Loucy (cell line): ENCODE results near the gene GRID1.

Experiments
- EZH2phosphoT487 ChIP-seq: fragments of 200-600 bp; IDR thresholded peaks from 2 replicates; pipeline ENCODE4 v1.6.1; 2018; ENCODE audit warnings: antibody characterized with exemption, mild to moderate bottlenecking, moderate library complexity, borderline replicate concordance
- TF ChIP-seq, protein P1 (sequence below): fragments of 200-600 bp; sonication (generic); conservative IDR thresholded peaks from 2 replicates; pipeline ENCODE4 v1.5.1; 2014; ENCODE audit warnings: mild to moderate bottlenecking, antibody characterized with exemption, low read length

DNA sequence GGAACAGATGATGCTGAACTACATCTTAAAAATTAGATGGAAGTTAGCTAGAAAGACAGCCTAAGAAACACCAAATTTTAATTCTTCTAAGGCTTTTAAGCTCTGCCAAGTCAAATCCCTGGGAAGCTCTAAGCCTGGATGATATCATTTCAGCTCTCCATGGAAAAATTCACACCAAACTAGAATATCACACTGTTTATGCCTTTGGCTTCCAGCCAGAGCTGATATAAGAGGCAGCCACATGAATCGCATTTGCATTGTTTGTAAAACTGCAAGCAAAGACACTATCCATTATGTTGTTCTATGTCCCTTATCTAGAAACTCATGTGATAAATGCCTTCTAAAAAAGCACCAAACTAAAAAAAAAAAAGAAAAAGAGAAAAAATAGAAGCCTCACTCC lies 430.4 kb downstream of the GRID1 start:
- TF ChIP-seq, protein P1, sequence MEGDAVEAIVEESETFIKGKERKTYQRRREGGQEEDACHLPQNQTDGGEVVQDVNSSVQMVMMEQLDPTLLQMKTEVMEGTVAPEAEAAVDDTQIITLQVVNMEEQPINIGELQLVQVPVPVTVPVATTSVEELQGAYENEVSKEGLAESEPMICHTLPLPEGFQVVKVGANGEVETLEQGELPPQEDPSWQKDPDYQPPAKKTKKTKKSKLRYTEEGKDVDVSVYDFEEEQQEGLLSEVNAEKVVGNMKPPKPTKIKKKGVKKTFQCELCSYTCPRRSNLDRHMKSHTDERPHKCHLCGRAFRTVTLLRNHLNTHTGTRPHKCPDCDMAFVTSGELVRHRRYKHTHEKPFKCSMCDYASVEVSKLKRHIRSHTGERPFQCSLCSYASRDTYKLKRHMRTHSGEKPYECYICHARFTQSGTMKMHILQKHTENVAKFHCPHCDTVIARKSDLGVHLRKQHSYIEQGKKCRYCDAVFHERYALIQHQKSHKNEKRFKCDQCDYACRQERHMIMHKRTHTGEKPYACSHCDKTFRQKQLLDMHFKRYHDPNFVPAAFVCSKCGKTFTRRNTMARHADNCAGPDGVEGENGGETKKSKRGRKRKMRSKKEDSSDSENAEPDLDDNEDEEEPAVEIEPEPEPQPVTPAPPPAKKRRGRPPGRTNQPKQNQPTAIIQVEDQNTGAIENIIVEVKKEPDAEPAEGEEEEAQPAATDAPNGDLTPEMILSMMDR: no peak
- TF ChIP-seq EZH2phosphoT487: no peak
